ENCODE results near the gene ERN1.

ERN1 gene

GRCh38 chr17:64065161-64065560 is 64.8 kb downstream of the ERN1 start:
- Histone ChIP-seq H4K20me1 (ENCODE audit: insufficient read depth, low read length) (no peaks in the 10 kb centered on the region), H3K27me3 (replicated peaks; ENCODE audit: insufficient read depth, low read length) (no peaks in the 10 kb centered on the region), H3F3A (ENCODE audit: insufficient read depth, low read length) (peaks cover 77% of the 10 kb centered on the region), H3K27ac (ENCODE audit: low read length) (peak overlapping the region; percentile 11; the same call in 1 of the 2 replicates), H3K36me3 (replicated peaks; ENCODE audit: insufficient read depth, low read length) (peaks cover 37% of the 10 kb centered on the region), H3K9ac (ENCODE audit: low read length) (no peak overlapping the region), H3K9me2 (replicated peaks; ENCODE audit: insufficient read depth, low read length) (no peaks in the 10 kb centered on the region), H3K4me3 (ENCODE audit: low read length) (no peak overlapping the region), H2AFZ (ENCODE audit: low read length) (no peak overlapping the region), H3K9me3 (replicated peaks; ENCODE audit: insufficient read depth, low read length) (no peaks in the 10 kb centered on the region), H3K4me1 (ENCODE audit: low read length) (peaks cover 81% of the 10 kb centered on the region), H3K79me2 (ENCODE audit: low read length) (peaks cover 100% of the 10 kb centered on the region), H3K4me2 (ENCODE audit: low read depth, low read length) (no peak overlapping the region)
- TF ChIP-seq CTCF (IDR thresholded peaks at IDR 0.05; ENCODE audit: low read length) (no peak), EZH2phosphoT487 (IDR thresholded peaks at IDR 0.05; ENCODE audit: low read length) (no peak), EZH2 (optimal IDR thresholded peaks at IDR 0.05; ENCODE audit: low read depth, low read length) (no peak)
- DNase-seq, result no peak

GRCh38 chr17:64064331-64064730 is 65.6 kb downstream of the ERN1 start:
- no peaks in the 10 kb centered on the region for H3K27me3 ChIP-seq (replicated peaks; ENCODE audit: insufficient read depth, low read length)
- no peaks in the 10 kb centered on the region for H4K20me1 ChIP-seq (ENCODE audit: insufficient read depth, low read length)
- H3K4me3 ChIP-seq (ENCODE audit: low read length), result no peak overlapping the region
- peaks cover 78% of the 10 kb centered on the region for H3F3A ChIP-seq (ENCODE audit: insufficient read depth, low read length)
- H3K4me1 ChIP-seq (ENCODE audit: low read length), result peaks cover 89% of the 10 kb centered on the region
- H3K27ac ChIP-seq (ENCODE audit: low read length), result peak overlapping the region; percentile 75; the same call in 1 of the 2 replicates
- no peaks in the 10 kb centered on the region for H3K9me3 ChIP-seq (replicated peaks; ENCODE audit: insufficient read depth, low read length)
- DNase-seq, result no peak
- peaks cover 30% of the 10 kb centered on the region for H3K36me3 ChIP-seq (replicated peaks; ENCODE audit: insufficient read depth, low read length)
- TF ChIP-seq EZH2 (optimal IDR thresholded peaks at IDR 0.05; ENCODE audit: low read depth, low read length) (no peak), CTCF (IDR thresholded peaks at IDR 0.05; ENCODE audit: low read length) (no peak), EZH2phosphoT487 (IDR thresholded peaks at IDR 0.05; ENCODE audit: low read length) (no peak)
- peaks cover 100% of the 10 kb centered on the region for H3K79me2 ChIP-seq (ENCODE audit: low read length)
- no peak overlapping the region for H3K4me2 ChIP-seq (ENCODE audit: low read depth, low read length)
- no peaks in the 10 kb centered on the region for H3K9me2 ChIP-seq (replicated peaks; ENCODE audit: insufficient read depth, low read length)
- no peak overlapping the region for H2AFZ ChIP-seq (ENCODE audit: low read length)
- H3K9ac ChIP-seq (ENCODE audit: low read length), result no peak overlapping the region

GRCh38 chr17:64063766-64064224 is 66.1 kb downstream of the ERN1 start:
- Histone ChIP-seq H4K20me1 (ENCODE audit: insufficient read depth, low read length) (no peaks in the 10 kb centered on the region), H3K27me3 (replicated peaks; ENCODE audit: insufficient read depth, low read length) (no peaks in the 10 kb centered on the region), H3K4me1 (ENCODE audit: low read length) (peaks cover 94% of the 10 kb centered on the region), H3K9me2 (replicated peaks; ENCODE audit: insufficient read depth, low read length) (no peaks in the 10 kb centered on the region), H3K9ac (ENCODE audit: low read length) (peak overlapping the region; percentile 6; the same call in 1 of the 2 replicates), H3K4me2 (ENCODE audit: low read depth, low read length) (no peak overlapping the region), H3K36me3 (replicated peaks; ENCODE audit: insufficient read depth, low read length) (peaks cover 26% of the 10 kb centered on the region), H3K9me3 (replicated peaks; ENCODE audit: insufficient read depth, low read length) (no peaks in the 10 kb centered on the region), H3K4me3 (ENCODE audit: low read length) (no peak overlapping the region), H3K79me2 (ENCODE audit: low read length) (peaks cover 100% of the 10 kb centered on the region), H3F3A (ENCODE audit: insufficient read depth, low read length) (peaks cover 84% of the 10 kb centered on the region), H3K27ac (ENCODE audit: low read length) (peak overlapping the region; percentile 75), H2AFZ (ENCODE audit: low read length) (no peak overlapping the region)
- no peak for TF ChIP-seq EZH2phosphoT487 (IDR thresholded peaks at IDR 0.05; ENCODE audit: low read length)
- TF ChIP-seq EZH2 (optimal IDR thresholded peaks at IDR 0.05; ENCODE audit: low read depth, low read length), result no peak
- TF ChIP-seq CTCF (IDR thresholded peaks at IDR 0.05; ENCODE audit: low read length), result peak; percentile 25
- DNase-seq, result no peak
